GM19328 (cell line): ENCODE measurements around the gene ADA.
"Not testable (repeated sequence)": the region's sequence is repeated elsewhere in the genome, so short reads cannot be mapped to it uniquely, and the experiment has no call there.

Experiments used
- ATAC-seq: cut with Tn5 transposase; IDR thresholded peaks from one replicate; pipeline ENCODE4 v1.9.1; 2021; ENCODE audit warnings: mild to moderate bottlenecking, moderate library complexity; ENCODE audit not compliant: unreplicated experiment

The ADA gene

DNA sequence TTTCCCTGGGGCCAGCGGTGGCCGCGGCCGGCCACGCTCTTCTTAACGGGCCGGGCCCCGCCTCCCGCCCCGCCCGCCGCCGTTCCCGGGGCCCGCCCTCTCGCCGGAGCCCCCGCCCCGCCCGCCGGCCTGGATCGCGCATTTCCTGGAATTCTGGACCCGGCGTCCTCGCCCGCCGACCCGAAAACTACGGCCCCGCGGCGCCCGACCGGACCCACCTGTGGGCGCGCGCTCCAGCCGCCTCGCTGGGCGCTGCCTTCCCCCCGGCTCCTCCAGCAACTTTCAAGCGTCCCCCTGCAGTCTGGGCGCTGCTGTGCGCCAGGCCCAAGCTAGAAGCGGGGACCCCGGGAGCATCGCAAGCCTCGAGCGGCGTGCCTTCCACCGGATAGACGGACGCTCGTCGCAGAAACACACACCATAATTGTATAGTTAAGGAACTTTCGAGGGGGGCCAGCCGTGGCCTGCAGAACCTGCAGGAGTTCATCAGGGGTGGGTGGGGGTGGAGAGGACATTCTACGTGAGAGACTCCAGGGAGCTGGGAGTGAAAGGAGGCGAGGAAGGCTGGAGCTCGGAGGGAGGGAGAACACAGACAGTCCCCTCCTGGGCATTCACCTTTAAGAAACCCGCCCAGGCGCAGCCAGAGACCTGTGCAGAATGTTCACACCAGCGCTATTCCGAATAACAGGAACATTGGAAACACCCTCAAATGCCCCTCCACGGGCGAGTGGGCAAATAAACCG, at the start of gene ADA:
ADA (minus strand) TSS at position 16 of the 740 bp plus-strand sequence. CDS start 92 bp downstream, outside the sequence.
- no peak for ATAC-seq

DNA sequence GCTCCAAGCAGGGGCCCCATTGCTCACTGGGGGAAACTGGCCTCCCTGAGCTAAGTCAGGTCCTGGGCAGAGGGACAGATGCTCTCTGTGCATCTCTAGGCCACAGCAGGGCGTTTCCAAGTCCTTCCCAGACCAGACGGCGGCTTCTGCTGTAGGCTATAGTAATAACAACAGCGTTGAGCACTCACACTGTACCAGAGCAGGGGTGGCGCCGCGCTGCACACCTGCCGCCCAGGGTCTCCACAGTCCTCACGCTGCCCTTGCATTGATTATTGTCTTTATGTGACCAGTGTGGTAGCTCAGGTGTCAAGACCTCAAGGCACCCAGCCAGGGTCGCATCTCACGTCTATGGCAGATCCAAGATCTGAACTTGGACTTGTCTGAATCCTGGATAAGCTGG, 48.8 kb upstream of the ADA start:
- ATAC-seq: no peak

DNA sequence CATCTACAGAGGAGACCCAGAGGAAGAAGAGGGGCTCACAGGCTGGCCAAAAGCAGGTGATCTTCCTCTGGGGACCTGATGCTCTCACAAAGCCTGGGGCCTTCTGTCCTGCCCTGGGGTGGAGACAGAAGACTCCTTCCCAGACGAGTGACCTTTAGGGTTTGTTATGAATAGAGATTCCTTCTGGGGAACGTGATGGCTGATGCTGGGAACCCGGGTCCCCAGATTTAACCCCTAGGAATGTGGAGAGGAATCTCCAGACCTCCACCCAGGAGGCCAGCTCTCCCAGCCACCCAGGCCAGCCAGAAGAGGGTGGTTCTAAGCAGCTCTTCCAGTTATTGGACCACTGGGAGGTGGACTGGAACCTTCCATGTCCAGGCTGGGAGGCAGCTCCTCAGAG, 46.9 kb upstream of the ADA start:
- ATAC-seq: no peak

DNA sequence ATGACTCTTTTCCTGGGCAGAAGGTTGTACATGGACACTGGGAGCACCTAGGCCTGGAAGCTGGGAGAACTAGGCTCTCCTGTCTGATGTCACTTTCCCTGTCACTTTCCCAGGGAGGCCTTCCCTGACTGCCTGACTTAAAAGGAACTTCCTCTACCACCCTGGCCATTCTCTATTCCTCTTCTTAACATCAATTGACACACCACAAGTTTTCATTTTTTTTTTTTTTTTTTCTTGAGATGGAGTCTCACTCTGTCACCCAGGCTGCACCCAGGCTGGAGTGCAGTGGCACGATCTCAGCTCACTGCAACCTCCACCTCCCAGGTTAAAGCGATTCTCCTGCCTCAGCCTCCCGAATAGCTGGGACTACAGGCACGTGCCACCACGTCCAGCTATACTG, 45.5 kb upstream of the ADA start:
- not testable (repeated sequence) for ATAC-seq

DNA sequence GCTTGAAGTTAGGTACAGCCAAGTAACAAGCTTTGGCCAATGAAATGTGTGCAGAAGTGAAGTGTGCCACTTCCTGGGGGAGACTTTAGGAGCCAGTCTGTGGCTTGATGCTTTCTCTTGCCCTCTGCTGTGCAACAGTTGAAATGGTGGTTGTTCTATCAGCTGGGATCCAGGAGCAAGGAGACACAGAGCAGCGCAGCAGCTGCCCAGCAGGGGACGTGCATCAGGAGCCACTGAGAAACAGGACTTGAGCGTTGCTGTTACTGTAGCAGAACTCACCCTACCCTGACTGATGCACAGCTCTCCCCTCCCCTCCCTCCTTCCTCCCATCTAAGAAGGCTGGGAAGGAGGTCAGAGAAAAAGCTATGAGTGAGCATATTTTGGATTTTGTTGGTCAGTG, 44.8 kb upstream of the ADA start:
- no peak for ATAC-seq

DNA sequence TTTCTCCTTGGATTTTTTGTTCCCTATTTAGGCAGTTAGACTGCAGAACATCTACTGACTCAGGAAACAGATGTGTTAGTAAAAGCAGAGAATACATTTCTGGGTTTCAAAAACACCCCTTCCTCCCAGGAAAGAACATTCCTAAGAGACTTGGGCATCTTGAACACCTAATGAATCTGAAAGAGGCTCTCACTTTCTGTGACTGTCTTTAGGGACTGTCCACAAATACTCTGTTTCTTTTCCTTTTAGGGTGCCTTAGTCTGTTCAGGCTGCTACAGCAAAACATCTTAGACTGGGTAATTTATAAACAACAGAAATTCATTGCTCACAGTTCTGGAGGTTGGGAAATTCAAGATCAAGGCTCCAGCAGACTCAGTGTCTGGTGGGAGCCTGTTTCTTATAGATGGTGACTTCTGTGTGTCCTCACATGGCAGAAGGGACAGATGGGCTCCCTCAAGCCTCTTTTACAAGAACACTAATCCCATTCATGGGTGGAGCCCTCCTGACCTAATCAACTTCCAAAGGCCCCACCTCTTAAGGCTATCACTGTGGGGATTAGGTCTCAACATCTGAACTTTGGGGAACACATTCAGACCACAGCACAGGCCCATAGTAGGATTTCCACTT, 44.3 kb upstream of the ADA start:
- no peak for ATAC-seq

DNA sequence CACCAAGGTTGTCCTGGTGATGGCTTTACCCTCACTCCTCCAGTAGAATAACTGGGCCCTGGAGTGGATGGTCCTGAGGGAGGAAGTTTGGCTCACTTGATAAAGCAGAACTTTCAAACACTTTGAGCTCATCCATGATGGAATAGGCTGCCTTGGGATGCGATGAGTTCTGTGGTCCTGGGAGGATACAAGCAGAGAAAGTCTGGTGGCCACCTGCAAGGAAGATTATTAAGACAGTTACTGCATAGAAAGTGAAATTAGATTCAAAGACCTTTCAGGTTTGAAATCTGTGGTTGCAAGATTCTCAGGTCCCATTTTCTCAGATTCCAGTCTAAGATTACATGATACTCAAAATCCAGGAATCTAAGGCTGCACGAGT, 43.8 kb upstream of the ADA start:
- no peak for ATAC-seq

DNA sequence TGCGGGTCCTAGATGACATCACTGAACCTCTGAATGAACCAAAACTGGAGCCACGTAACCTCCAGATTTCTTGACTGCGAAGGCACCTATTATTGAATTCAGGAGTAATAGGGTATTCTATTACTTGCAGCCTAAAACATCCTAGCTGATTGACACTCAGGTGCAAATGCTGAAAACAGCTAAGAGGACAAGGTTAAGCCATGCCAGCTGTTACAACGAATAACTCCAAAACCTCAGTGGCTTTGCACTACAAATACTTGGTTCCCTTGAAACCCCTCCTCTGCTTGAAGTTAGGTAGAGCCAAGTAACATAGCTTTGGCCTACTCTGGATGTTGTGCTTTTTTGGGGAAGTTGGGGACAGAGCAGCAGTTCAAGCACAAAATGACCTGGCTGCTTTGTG, 42.7 kb upstream of the ADA start:
- no peak for ATAC-seq

DNA sequence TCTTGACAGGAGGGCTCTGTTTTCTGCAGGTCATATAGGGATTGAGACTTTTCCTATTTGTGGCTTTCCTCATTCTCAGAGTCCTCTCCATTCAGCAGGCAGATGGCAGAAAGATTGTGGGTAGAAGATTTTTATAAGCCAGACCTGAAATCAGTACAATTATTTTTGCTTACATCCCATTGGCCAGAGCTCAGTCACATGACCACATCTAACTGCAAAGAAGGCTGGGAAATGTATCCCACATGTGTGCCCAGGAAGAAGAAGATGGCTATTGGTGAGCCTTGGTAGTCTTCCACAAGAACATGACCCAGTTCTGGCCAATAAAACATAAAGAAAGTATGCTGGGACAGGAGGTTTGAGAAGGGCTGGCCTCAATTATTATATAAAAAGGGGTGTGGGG, 42.1 kb upstream of the ADA start:
- no peak for ATAC-seq

DNA sequence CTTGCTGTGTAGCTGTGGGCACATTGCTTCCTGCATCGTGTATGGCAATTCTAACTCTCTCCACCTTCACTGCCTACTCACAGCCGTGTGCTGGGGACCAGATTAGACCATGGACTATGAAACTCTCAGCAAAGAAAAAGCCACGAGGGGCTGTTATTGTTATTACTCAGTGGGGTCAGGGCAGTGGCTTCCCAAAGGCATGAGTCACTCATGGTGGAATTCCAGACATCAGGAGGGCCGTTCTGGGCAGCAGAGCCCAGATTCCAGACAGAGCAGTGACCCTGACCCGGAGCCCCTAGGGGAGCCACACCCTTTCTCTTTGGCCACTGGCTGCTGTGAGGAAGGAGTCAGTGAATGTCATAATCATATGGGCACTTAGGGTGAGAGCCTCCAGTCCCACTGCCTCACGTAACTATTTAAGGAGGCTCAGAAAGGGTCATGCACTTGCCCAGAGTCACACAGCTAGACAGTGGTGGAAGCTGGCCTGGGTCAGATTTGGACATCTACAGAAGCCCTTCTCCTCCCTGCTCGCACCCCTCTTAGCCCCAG, 41.5 kb upstream of the ADA start:
- ATAC-seq: no peak

DNA sequence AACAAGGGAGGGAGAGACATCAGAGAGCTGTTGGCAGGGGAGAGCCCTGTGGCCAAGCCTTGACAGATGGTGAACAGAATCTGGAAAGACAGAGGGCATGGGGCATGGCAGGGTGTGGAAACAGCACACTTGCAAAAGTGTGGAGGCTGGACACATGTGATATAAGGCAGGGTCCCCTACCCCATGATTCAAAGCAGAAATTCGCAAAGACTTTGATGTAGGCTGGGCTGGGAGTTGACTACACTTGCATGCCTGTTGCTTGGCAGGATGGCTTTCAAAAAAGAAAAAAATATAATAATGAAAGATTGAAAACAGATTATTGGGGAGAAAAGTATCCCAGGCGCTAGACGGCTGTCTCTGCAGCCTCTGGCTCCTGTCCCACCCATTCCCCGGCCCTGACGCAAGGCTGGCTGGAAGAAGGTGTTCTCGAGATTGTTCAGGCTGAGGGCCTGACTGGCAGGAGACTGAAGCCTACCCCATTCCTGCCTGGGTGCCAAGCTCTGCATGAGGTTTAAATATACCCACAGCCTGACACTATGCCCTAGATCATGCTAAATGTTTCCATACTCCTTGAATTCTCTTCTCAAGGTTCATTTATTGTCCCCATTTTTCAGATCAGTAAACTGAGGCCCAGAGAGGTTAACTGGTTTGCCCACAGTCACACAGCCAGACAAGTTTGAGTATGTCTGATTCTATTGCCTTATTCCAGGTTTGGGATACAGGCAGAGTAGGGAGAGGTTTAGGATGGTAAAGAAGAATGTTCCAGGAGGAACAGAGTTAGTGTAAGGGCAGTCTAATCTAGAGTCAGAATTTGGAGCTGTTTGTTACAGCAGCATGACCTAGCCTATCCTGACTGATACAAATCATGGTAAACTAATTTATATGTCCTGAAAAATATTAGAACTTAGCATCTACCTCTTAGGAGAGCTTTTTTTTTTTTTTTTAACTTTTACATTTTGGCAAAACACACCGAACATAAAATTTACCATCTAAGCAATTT, 40.2 kb upstream of the ADA start:
- ATAC-seq: no peak

DNA sequence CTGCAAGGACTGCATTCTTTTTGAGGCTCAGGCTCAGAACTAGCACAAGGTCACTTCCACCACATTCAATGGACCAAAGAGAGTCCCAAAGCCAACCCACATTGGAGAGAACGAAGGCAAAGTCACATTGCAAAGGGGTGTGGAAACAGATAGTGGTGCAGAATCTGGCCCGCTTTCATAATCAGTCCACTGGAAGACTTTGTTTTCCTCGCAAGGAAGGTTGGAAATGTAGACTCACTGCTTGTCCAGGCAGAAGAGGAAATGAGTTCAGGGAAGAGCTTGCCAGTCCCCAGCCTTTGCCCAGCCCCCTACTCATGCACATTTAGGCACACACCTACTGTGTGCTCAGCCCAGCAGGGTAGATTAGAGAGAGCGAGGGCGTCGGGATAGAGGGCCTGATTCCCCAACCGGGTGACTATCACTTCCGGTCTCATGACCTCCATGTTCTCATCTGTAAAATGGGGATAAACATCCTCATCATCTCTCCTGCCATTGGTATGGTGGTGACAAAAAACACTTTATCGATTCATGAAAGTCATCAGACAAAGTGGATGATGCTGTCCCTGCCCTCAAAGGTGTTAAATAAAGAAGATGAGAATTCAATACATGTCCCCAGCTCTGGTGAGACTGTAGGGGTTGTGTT, 39.4 kb upstream of the ADA start:
- no peak for ATAC-seq

DNA sequence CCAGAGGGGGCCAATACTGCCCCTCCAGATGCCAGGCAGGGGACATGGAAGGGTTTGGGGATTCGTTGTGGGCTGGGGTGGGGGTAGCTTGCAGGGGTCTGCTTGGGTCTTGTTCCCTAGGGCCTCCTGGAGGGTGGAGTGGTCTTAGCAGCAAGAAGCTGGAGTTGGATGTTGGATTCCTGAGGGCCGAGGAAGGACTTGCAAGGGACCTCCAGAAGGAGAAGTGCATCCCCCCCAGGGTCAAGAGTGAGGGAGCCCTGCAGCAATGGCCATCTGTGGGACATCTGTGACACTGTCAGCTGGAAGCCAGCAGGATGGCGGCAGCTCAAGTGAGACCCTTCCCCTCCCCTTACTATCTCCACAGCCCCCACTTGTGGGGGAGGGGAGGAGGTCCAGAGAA, 38.3 kb upstream of the ADA start:
- no peak for ATAC-seq

DNA sequence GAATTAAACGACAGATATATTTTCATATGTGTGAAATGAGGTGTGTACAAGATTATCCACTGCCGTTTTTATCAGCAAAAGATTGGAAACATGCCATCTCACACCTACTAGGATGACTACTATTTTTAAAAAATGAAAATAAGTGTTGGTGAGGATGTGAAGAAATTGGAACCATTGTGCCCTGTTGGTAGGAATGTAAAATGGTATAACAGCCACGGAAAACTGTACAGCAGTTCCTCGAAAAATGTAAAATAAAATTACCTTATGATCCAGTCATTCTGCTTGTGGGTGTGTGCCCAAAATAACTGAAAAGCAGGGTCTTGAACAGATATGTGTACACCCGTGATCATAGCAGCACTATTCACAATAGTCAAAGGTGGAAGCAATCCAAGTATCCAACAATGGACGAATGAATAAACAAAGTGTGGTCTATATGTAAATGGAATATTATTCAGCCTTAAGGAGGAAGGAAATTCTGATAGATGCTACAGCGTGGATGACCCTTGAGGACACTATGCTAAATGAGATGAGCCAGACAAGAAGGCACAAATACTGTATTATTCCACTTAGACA, 36.6 kb upstream of the ADA start:
- ATAC-seq: no peak

DNA sequence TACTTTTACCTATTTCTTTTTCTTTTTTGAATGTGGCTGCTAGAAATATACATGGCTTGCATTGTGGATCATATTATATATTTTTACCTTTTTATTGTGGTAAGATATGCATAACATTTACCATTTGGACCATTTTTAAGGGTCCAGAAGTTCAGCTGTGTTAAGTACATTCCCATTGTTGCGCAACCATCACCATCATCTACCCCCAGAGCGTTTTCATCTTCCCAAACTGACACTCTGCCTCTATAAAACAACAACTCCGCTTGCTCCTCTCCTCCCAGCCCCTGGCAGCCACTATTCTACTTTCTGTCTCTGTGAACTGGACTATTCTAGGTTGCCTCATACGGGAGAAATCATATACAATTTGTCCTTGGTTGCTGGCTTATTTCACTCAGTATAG, 35.4 kb upstream of the ADA start:
- ATAC-seq: no peak

DNA sequence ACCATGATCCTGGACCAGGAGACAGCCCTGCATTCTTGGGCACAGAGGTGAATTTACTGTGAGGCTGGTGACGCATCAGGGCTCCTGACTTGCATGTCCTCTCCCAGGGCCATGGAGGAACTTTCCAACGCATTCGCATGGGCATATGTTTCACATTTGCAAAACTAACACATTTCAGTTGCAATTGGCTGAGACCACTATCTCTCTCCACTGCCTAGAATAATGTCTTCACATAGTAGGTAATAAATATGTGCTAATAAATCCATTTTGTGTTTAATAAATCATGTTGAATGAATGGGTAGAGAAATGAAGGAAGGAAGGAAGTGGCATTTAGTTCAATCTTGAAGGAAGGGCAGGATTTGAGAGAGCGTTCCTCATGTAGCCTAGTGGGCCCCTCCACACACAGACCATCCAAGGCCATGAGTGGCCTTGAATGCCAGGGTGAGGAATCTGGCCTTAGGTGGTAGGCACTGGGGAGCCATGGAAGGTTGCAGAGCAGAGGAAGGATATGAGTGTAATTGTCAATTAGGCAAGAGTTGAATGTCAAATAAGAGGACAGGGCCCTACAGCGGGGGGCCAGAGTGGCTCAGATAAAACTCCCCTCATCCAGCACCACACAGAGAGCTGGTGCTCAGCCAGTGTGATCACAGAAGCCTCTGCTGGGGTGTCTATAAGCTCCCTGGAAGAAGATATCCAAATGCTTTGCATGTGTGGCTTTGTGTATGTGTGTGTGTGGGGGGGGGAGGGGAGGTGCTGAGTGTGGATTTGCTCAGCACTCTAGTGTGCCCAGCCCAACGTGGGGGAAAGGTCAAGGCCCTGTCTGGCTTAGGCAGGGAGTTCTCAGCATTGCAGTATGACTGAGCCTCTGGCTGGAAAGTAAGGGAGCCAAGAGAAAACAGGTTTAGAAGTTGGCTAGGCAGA, 32.8 kb upstream of the ADA start:
- no peak for ATAC-seq

DNA sequence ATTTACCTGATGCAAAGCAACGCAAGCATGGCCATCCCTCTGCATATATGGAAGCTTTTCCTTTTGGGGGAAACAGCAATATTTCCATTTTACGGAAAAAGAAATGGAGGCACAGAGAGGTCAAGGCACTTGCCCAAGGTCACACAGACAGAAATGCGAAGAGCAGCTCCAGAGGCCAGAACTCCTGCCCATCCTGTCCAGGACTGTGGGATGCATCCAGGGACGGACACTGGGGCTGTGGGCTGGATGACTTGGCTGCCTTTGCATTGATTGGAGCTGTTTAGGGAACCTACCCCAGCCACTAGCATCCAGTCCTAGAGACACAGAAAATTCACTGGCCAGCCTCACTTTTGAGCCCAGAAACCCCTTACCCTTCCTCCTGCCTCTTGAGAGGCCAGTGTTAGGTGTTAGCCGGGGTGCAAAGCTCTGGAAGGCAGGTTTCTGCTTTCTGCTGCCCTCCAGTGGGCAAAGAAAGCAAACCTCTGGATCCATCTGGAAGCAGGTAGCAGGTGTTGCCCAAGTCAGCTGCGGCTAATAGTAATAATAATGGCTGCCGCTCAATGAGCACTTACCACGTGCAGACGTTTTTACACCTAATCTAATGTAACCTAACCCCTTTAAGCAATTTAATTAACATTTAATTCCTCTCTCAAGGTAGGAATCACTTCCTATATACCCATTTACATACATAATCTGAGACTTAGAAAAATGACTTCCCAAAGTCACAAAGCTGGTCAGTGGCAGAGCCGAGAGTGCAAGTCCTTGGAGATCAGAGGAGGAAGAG, 32.0 kb upstream of the ADA start:
- peak; percentile 65 for ATAC-seq

DNA sequence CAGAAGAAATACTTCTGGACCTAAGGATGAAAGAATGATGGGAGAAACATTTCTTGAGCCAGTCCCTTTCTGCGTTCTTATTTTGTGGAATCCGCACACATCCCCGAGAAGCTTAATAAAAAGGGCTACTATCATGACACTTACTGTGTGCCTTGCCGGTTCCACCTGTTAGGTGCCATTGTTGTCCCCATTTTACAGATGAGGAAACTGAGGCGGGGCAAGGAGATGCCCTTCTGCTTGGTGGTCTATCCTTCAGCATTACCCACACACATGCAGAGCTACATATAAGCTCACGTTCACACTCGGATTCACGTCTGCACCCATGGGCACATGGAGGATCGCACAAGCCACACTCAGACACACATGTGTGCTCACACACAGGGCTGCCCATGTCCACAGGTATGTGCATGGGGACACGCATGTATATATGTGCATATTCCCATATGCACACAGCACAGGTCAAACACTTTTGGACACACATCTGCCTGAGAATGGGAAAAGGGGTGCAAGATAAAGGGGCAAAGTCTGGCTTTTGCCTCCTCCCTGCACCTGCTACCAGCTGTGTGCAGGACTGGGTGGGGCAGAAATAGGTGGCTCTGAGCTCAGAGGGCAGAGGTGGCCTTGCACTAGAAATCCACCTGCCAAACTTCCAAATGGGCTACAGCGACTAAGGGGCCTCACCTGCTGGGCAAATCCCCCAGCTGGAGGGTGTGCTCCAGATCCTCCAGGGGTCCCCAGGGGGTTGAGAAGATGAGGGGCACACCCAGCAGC, 30.5 kb upstream of the ADA start:
- no peak for ATAC-seq
